Measurements from ENCODE around the gene ACTG2.

DNA sequence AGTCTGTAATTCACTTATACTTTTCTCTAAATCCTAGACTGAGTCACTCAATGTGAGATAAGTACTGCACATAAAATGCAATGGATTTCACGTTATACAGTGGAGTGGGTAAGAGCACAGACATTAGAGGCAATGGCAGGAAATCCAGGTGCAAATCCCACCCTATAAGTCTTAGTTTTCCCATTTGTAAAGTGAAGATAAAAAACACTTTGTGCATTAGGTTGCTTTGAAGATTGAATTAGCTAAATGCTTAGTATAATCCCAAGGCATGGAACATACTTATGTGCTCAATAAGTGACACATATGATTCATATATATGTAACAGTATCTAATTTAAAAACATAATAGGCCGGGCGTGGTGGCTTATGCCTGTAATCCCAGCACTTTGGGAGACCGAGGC is 10.5 kb downstream of the ACTG2 start:
- TF ChIP-seq, protein P1, sequence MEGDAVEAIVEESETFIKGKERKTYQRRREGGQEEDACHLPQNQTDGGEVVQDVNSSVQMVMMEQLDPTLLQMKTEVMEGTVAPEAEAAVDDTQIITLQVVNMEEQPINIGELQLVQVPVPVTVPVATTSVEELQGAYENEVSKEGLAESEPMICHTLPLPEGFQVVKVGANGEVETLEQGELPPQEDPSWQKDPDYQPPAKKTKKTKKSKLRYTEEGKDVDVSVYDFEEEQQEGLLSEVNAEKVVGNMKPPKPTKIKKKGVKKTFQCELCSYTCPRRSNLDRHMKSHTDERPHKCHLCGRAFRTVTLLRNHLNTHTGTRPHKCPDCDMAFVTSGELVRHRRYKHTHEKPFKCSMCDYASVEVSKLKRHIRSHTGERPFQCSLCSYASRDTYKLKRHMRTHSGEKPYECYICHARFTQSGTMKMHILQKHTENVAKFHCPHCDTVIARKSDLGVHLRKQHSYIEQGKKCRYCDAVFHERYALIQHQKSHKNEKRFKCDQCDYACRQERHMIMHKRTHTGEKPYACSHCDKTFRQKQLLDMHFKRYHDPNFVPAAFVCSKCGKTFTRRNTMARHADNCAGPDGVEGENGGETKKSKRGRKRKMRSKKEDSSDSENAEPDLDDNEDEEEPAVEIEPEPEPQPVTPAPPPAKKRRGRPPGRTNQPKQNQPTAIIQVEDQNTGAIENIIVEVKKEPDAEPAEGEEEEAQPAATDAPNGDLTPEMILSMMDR (conservative IDR thresholded peaks at IDR 0.05), result no peak
- no peak for TF ChIP-seq ZFX (IDR thresholded peaks at IDR 0.05)

Data from C4-2B (cell line).